Activated T-cell treated with anti-CD3 and anti-CD28 coated beads for 48 hours (primary cell): ENCODE measurements around the gene MPRIP.

ENCODE experiments used
- DNase-seq: peaks from one replicate; pipeline ENCODE4 v3.0.0-alpha.2; 2020; ENCODE audit warnings: low read depth

The MPRIP gene

GRCh38 chr17:17050346-17051345, 8.4 kb downstream of the MPRIP start:
- no peak for DNase-seq

DNA sequence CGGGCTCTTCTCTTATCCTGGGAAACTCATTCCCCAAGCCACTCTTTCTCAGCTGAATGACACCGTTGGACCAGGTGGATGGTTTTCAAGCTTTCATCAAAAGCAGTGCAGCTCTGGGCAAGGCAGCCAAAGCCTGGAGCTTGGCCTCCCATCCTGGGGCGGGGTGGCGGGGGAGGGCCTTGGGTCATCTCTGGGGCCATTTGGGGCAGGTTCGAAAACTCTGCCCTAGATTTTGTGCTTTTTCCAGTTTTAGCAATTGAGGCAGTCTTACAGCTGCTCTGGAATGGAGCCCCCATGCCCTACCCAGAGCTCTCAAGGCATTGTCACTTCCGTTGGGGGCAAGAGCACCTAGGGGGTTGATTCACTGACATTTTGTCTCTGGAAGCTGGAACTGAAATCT, 9.1 kb downstream of the MPRIP start:
- no peak for DNase-seq

GRCh38 chr17:17051791-17052461, 9.7 kb downstream of the MPRIP start:
- no peak for DNase-seq

DNA sequence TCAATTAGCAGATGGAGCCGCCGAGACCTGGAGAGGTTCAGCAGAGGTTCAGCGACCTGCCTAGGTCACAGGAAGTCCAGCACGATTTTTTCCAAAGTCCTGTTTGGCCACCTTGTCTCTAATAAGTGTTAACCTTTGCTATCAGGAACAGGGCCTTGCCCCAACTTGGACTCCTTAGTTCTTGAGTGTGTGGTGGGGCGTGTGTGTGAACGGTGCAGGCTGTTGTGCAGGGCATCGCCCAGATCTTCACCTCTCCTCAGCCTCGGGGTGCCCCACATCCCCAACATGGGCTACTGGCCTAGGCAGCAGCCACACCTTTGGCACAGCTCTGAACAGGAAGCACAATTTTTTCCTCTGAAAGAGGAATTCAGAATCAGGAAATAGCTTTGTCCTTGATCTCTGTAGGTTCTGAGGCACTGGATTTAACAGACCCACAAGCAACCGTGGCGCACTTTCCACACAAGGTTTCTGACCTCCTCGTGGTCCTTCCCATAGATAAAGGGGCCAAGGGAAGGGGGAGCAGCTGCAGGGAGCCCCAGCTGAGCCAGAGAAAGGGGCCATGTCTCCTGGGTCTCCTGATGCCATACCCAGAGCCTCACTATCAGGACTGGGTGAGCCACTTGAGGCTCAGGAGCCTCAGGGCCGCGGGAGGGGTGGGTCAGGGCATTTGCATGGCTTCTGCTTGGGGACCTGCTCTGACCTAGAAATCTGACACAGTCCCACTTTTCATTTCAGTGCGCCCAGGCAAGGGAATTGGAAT, 10.4 kb downstream of the MPRIP start:
- no peak for DNase-seq

- no peak for DNase-seq
These were observed 11.5 kb downstream of the MPRIP start for GRCh38 chr17:17053446-17054379.

DNA sequence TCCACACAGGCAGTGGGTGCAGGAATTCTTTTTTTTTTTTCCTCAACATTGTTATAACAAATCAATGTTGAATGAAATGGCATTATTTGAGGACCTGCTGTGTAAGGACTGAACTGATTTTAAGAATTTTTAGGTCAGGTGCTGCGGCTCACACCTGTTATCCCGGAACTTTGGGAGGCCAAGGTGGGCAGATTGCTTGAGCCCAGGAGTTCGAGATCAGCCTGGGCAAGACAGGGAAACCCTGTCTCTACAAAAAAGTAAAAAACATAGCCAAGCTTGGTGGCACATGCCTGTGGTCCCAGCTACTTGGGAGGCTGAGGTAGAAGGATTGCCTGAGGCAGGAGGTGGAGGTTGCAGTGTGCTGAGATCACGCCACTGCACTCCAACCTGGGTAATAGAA, 12.4 kb downstream of the MPRIP start:
- DNase-seq, result no peak

DNA sequence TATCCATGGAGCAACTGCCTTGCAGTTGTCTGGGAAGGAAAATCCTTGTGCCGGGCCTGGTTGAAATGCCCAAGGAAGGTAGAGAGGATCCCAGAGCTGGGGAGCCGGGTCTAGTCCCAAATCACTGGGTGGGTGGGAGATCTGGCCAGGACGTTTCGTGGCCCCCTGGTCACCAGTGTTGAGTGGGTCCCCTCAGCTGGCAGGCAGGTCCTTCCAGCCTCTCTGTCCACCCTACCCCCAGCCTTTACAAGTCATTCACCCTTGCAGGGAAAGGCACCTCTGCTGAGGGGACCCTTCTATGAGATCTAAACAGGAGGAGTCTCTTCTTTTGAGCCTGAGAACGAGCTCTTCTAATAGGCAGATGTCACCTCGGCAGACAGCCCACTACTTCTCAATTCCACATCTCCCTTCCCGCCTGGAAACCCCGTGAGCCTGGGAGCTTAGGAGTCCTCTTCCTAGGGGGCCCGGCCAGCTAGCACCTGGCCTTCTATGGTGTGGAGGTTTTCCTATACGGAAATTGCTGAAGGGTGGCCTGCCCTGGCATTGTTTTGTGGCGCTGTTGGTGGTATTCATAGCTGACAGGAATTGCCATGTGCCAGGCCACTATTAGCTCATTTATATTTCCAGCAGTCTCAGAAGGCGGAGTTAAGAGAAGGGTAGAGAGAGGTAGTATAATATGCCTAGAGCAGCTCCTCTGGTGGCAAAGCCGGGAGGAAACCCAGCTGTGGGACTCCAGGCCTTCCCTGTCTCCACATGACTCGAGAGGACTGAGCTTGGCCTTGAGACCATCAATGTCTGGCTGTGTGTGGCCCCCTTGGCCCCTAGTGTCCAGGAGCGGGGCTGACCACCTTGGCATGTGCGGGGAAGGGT, 13.3 kb downstream of the MPRIP start:
- no peak for DNase-seq

DNA sequence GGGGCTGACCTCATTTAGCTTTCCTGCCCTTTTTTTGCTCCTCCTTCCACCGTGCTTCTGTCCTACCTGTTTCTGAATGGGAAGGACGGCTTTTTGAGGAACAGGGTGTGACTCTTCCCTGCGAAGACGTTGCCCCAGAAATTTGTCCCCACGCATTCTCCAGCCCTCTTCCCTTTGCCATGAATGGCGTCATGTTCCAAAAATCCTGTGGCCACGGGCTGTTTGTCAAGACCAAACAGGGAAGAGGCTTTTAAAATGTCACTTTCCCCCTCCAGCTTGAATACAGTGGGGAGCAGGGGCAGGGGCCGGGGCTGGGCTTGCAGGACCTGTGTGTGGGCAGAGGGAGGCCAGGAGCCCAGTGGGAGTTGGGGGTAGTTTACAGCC, 13.9 kb downstream of the MPRIP start:
- DNase-seq, result no peak

GRCh38 chr17:17057057-17057551, 14.8 kb downstream of the MPRIP start:
- no peak for DNase-seq

DNA sequence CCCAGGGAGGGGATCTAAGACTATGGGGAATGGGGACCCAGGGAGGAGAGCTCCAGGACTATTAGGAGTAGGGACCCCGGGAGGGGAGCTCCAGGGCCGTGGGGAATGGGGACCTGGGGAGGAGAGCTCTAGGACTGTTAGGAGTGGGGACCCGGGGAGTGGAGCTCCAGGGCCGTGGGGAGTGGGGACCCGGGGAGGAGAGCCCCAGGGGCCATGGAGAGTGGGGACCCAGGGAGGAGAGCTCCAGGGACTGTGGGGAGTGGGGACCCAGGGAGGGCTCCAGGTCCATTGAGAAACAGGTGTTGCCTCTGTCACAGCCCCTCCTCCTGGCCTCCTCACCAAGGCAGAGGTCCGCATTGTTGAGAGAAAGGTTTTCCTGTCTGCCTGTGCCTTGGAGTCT, 16.0 kb downstream of the MPRIP start:
- no peak for DNase-seq

- no peak for DNase-seq
These were observed 17.1 kb downstream of the MPRIP start for GRCh38 chr17:17059301-17059890.

DNA sequence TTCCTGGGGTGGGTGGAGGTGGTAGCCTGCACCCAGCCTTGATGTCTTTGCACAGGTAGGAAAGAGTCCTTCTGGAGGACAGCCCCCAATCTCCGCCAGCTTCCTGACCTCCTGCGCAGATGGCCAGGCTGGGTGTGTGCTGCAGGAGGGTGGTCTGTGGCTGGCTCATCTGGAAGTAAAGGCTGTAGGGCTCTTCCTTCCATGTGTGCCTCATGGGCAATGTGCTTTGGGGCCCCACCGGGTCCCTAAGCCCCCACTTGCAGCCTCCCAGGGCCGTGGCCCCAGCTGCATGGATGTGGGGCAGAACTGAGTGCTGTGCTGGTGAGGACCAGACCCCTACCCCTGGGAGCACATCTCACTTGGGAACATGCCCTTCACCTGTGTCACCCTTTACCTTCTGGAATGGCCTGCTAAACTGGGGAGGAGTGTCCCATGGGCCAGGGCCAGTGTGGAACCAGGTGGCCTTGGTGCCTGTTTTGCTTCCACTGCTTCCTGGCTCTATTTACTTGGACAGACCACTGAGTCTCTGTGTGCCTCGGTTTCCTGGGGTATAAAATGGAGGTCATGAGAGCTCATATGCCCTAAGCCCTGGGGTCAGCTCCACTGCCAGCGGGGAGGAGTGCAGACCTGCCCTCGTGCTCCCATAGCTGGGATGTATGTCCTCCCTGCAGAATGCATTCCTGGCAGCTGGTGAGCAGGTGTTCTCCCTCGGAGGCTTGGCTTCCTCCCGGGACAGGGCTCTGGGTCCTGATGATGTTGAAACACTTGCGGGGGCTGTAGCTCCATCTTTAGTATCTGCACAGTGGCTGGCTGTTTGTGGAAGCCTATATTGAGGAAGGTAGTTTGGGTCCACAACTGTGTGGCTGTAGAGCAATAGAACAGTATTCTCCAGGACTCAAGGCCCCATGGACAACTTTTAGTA, 18.0 kb downstream of the MPRIP start:
- DNase-seq, result no peak

GRCh38 chr17:17060930-17061329, 18.7 kb downstream of the MPRIP start:
- no peak for DNase-seq

- no peak for DNase-seq
These were observed 19.3 kb downstream of the MPRIP start for GRCh38 chr17:17061516-17061915.

DNA sequence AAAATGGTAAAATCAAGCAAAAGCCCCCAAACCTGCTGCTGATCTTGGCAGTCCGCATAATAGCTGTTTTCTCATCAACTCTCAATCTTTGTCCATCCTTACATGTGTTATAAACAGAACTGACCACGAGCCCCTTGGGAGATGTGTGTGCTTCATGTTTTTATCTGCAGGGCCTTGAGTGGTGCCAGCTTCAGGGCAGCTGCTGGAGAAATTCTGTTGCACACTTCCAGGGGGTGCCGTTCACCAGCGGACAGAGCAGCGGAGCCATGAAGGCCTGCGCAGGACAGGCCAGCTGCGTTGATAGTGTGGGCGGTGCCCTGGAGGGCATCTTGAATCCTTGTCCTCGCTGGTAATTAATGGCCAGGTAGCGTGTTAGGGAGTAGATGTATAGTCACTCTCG, 20.1 kb downstream of the MPRIP start:
- DNase-seq, result no peak

GRCh38 chr17:17062866-17063265, 20.6 kb downstream of the MPRIP start:
- no peak for DNase-seq

DNA sequence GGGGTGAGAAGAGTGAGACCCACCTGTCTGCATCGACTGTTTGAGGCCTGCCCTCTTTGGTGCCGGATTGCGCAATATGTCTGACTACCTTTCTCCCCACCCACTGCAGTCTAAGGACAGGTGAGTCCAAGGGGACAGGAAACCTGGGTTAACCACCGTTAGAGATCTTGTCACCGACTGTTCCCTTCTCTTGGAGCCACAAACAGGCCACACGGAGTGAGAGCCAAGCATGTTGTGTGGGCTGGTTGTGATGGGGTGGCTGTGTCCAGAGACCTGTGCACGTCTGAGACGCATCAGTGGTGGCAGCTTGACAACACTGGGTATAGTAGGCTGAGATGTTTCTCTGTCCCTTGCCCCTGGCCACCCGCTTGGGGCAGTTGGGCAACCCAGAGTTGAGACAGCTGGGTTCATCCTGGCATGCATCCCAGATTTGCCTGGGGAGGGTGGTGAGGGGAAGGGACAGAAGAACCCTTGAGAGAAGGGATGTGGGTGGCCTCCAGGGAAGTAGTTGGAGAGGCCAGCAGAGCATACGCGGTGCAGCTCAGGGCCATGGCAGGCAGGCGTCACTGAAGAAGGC, 21.4 kb downstream of the MPRIP start:
- DNase-seq, result no peak

DNA sequence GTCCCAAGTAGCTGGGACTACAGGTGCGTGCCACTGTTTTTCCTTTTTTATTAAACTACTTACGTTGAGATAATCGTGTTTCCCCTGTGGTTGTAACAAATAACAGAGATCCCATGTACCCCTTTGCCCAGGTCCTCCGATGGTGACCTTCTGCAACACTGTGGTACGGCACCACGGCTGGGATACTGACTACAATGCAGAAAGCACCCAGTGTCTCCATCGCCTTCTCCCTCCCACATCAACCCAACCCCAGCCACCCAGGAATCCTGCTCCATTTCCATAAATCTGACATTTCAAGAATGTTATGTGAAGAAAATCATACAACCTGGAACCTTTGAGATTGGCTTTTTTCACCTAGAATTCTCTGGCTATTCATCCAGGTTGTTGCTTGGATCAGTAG, 22.1 kb downstream of the MPRIP start:
- DNase-seq, result no peak
